ENCODE results near the gene LHFPL2.

LHFPL2 gene

DNA sequence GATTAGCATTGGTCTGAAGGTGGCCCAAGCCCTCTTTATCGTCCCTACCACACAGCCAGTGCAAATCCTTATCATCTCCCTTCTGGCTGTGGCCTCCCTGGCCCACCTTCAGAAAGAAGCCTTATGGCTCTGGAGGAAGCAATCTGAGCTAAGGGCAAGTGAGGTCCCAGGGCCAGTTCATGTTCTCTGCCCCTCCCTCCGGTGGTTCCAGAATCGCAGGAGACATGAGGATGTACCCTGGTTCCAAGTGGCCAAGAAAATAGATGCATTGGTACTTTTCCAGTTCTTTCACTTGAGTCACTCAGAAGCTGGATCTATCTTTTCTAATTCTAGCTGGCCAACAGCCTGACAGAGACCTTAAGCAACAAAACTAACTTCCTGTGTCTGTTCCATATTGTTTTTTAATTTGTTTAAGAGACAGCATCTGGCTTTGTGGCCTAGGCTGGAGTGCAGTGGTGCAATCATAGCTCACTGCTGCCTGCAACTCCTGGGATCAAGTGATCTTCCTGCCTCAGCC is 60.7 kb downstream of the LHFPL2 start:
- POLR2A ChIA-PET: no interaction called here
- CTCF ChIA-PET: interaction anchor here (1.4 kb wide), 1 partner anchor 46 kb away, joined by 3 read pairs; no protein-coding TSS in a partner anchor
- TF ChIP-seq ZNF384 (IDR thresholded peaks at IDR 0.05) (no peak), TARDBP (IDR thresholded peaks at IDR 0.05) (no peak), SUZ12 (IDR thresholded peaks at IDR 0.05) (no peak), LEF1 (IDR thresholded peaks at IDR 0.05; ENCODE audit: borderline replicate concordance) (no peak), ARNT (IDR thresholded peaks at IDR 0.05) (no peak), BHLHE40 (IDR thresholded peaks at IDR 0.05; ENCODE audit: borderline replicate concordance) (no peak), CTBP1 (IDR thresholded peaks at IDR 0.05; ENCODE audit: borderline replicate concordance) (no peak), L3MBTL2 (conservative IDR thresholded peaks at IDR 0.05) (no peak), FOXA1 (IDR thresholded peaks at IDR 0.05) (no peak), NFRKB (IDR thresholded peaks at IDR 0.05) (no peak), SP1 (IDR thresholded peaks at IDR 0.05) (no peak), PKNOX1 (IDR thresholded peaks at IDR 0.05) (no peak), ELF4 (IDR thresholded peaks at IDR 0.05) (no peak), HDGF (IDR thresholded peaks at IDR 0.05; ENCODE audit: borderline replicate concordance) (no peak), FOXM1 (IDR thresholded peaks at IDR 0.05; ENCODE audit: borderline replicate concordance) (no peak), FOXK2 (IDR thresholded peaks at IDR 0.05) (no peak)
- DNase-seq (ENCODE audit: extremely low spot score): no peak

- DNase-seq (ENCODE audit: extremely low spot score): no peak
- POLR2A ChIA-PET: no interaction called here
- CTCF ChIA-PET: interaction anchor here (1.4 kb wide), 1 partner anchor 46 kb away, joined by 3 read pairs; no protein-coding TSS in a partner anchor
- TF ChIP-seq LEF1 (IDR thresholded peaks at IDR 0.05; ENCODE audit: borderline replicate concordance): no peak
- TF ChIP-seq TARDBP (IDR thresholded peaks at IDR 0.05): no peak
- TF ChIP-seq FOXA1 (IDR thresholded peaks at IDR 0.05): no peak
- no peak for TF ChIP-seq ZNF384 (IDR thresholded peaks at IDR 0.05)
- TF ChIP-seq HDGF (IDR thresholded peaks at IDR 0.05; ENCODE audit: borderline replicate concordance): no peak
- no peak for TF ChIP-seq L3MBTL2 (conservative IDR thresholded peaks at IDR 0.05)
- TF ChIP-seq FOXK2 (IDR thresholded peaks at IDR 0.05): no peak
- no peak for TF ChIP-seq SUZ12 (IDR thresholded peaks at IDR 0.05)
- no peak for TF ChIP-seq CTBP1 (IDR thresholded peaks at IDR 0.05; ENCODE audit: borderline replicate concordance)
- no peak for TF ChIP-seq ARNT (IDR thresholded peaks at IDR 0.05)
- TF ChIP-seq NFRKB (IDR thresholded peaks at IDR 0.05): no peak
- no peak for TF ChIP-seq PKNOX1 (IDR thresholded peaks at IDR 0.05)
- TF ChIP-seq BHLHE40 (IDR thresholded peaks at IDR 0.05; ENCODE audit: borderline replicate concordance): no peak
- no peak for TF ChIP-seq SP1 (IDR thresholded peaks at IDR 0.05)
- no peak for TF ChIP-seq ELF4 (IDR thresholded peaks at IDR 0.05)
Observed at GRCh38 chr5:78587081-78587774, 61.3 kb downstream of the LHFPL2 start.

DNA sequence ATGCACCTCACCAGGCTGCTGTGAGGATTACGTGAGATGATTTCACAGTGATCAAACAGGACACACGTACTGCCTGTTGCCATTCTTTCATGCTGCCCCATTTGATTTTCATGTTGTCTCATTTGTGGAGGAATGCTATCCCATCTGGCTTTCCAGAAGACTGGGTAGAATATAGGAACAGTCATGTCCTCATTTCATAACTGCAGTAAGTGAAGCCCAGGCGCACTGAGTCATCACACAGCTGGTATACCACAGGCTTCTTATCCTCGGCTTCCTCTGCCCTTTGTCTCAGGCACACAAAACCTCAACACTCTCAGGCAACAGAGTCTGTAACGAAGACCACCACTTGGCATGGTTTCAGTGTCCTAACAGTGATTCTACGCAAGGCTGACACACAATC is 62.3 kb downstream of the LHFPL2 start:
- TF ChIP-seq BHLHE40 (IDR thresholded peaks at IDR 0.05; ENCODE audit: borderline replicate concordance) (no peak), TARDBP (IDR thresholded peaks at IDR 0.05) (no peak)
- DNase-seq (ENCODE audit: extremely low spot score): no peak
- ChIA-PET POLR2A (no interaction called here), CTCF (no interaction called here)

GRCh38 chr5:78578015-78578414 is 70.6 kb downstream of the LHFPL2 start:
- DNase-seq (ENCODE audit: extremely low spot score): no peak
- TF ChIP-seq FOXK2 (IDR thresholded peaks at IDR 0.05) (no peak), HDGF (IDR thresholded peaks at IDR 0.05; ENCODE audit: borderline replicate concordance) (no peak), NFRKB (IDR thresholded peaks at IDR 0.05) (no peak), ARNT (IDR thresholded peaks at IDR 0.05) (no peak), BHLHE40 (IDR thresholded peaks at IDR 0.05; ENCODE audit: borderline replicate concordance) (no peak), PKNOX1 (IDR thresholded peaks at IDR 0.05) (no peak), FOXA1 (IDR thresholded peaks at IDR 0.05) (no peak), FOXM1 (IDR thresholded peaks at IDR 0.05; ENCODE audit: borderline replicate concordance) (no peak), CTBP1 (IDR thresholded peaks at IDR 0.05; ENCODE audit: borderline replicate concordance) (no peak), SUZ12 (IDR thresholded peaks at IDR 0.05) (no peak), LEF1 (IDR thresholded peaks at IDR 0.05; ENCODE audit: borderline replicate concordance) (no peak), TARDBP (IDR thresholded peaks at IDR 0.05) (no peak)
- CTCF ChIA-PET: no interaction called here
- POLR2A ChIA-PET: no interaction called here

- DNase-seq (ENCODE audit: extremely low spot score): no peak
- ChIA-PET CTCF (interaction anchor here (0.6 kb wide), 2 partner anchors 322 to 358 kb away, joined by 3 read pairs; no protein-coding TSS in a partner anchor), POLR2A (no interaction called here)
- TF ChIP-seq ELF4 (IDR thresholded peaks at IDR 0.05) (no peak), FOXM1 (IDR thresholded peaks at IDR 0.05; ENCODE audit: borderline replicate concordance) (no peak), BHLHE40 (IDR thresholded peaks at IDR 0.05; ENCODE audit: borderline replicate concordance) (no peak), HDGF (IDR thresholded peaks at IDR 0.05; ENCODE audit: borderline replicate concordance) (no peak), FOXA1 (IDR thresholded peaks at IDR 0.05) (no peak), SUZ12 (IDR thresholded peaks at IDR 0.05) (no peak), SP1 (IDR thresholded peaks at IDR 0.05) (no peak), FOXK2 (IDR thresholded peaks at IDR 0.05) (no peak), ARNT (IDR thresholded peaks at IDR 0.05) (no peak), PKNOX1 (IDR thresholded peaks at IDR 0.05) (no peak), CTBP1 (IDR thresholded peaks at IDR 0.05; ENCODE audit: borderline replicate concordance) (no peak), LEF1 (IDR thresholded peaks at IDR 0.05; ENCODE audit: borderline replicate concordance) (no peak), NFRKB (IDR thresholded peaks at IDR 0.05) (no peak), TARDBP (IDR thresholded peaks at IDR 0.05) (no peak)
Observed at GRCh38 chr5:78577071-78577807, 71.3 kb downstream of the LHFPL2 start.
